Nephron progenitor cell (in vitro differentiated cells): ENCODE results near the gene PDZD7.

Experiments
- DNase-seq: peaks from one replicate; pipeline ENCODE4 v3.0.0; 2021
- H3K27ac Mint-ChIP-seq: 2 replicates; pipeline ENCODE4 v1.8.0; 2021; ENCODE audit warnings: mild to moderate bottlenecking, moderate library complexity, mixed read lengths
- H3K27me3 Mint-ChIP-seq: 2 replicates; pipeline ENCODE4 v1.8.0; 2021; ENCODE audit warnings: mild to moderate bottlenecking, low read depth, mixed read lengths; ENCODE audit not compliant: poor library complexity
- H3K36me3 Mint-ChIP-seq: 2 replicates; pipeline ENCODE4 v1.8.0; 2021; ENCODE audit warnings: low read depth, mixed read lengths
- H3K4me1 Mint-ChIP-seq: 2 replicates; pipeline ENCODE4 v1.8.0; 2021; ENCODE audit warnings: mixed read lengths
- H3K4me3 Mint-ChIP-seq: 2 replicates; pipeline ENCODE4 v1.8.0; 2021; ENCODE audit warnings: mild to moderate bottlenecking, moderate library complexity, mixed read lengths
- H3K9me3 Mint-ChIP-seq: 2 replicates; pipeline ENCODE4 v1.8.0; 2021; ENCODE audit warnings: mild to moderate bottlenecking, moderate library complexity, mixed read lengths
- TF ChIP-seq, protein P1 (sequence below): fragments of 200-600 bp; sonication (generic); IDR thresholded peaks from 2 replicates; pipeline ENCODE4 v1.5.0; 2021; ENCODE audit warnings: antibody characterized with exemption

The PDZD7 gene

DNA sequence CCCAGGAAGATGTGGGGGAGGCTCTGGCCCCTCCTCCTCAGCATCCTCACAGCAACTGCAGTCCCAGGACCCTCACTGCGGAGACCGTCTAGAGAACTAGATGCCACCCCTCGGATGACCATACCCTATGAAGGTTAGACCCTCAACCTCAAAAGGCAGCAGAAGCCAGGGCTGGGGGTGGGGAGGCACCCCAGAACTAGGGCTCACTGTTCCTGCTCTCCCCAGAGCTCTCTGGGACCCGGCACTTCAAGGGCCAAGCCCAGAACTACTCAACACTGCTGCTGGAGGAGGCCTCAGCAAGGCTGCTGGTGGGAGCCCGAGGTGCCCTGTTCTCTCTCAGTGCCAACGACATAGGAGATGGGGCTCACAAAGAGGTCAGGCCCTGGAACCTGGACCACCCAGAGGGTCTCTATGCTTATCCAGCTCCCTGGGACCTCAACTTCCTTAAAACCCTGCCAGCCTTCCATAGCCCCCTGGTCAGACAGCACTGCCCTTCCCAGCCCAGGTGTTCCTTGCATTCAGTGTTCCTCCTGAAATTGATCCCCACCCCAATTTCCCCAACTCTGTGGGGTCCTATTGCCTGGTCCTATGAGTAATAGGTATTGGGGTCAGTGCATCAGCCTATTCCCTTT lies 57.9 kb downstream of the PDZD7 start:
- Mint-ChIP-seq H3K27ac (no peak overlapping the region), H3K4me1 (peaks cover 48% of the 10 kb centered on the region), H3K27me3 (peaks cover 5% of the 10 kb centered on the region), H3K4me3 (peak overlapping the region; percentile 18), H3K9me3 (no peaks in the 10 kb centered on the region), H3K36me3 (no peaks in the 10 kb centered on the region)
- TF ChIP-seq, protein P1, sequence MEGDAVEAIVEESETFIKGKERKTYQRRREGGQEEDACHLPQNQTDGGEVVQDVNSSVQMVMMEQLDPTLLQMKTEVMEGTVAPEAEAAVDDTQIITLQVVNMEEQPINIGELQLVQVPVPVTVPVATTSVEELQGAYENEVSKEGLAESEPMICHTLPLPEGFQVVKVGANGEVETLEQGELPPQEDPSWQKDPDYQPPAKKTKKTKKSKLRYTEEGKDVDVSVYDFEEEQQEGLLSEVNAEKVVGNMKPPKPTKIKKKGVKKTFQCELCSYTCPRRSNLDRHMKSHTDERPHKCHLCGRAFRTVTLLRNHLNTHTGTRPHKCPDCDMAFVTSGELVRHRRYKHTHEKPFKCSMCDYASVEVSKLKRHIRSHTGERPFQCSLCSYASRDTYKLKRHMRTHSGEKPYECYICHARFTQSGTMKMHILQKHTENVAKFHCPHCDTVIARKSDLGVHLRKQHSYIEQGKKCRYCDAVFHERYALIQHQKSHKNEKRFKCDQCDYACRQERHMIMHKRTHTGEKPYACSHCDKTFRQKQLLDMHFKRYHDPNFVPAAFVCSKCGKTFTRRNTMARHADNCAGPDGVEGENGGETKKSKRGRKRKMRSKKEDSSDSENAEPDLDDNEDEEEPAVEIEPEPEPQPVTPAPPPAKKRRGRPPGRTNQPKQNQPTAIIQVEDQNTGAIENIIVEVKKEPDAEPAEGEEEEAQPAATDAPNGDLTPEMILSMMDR, result no peak
- no peak for DNase-seq

DNA sequence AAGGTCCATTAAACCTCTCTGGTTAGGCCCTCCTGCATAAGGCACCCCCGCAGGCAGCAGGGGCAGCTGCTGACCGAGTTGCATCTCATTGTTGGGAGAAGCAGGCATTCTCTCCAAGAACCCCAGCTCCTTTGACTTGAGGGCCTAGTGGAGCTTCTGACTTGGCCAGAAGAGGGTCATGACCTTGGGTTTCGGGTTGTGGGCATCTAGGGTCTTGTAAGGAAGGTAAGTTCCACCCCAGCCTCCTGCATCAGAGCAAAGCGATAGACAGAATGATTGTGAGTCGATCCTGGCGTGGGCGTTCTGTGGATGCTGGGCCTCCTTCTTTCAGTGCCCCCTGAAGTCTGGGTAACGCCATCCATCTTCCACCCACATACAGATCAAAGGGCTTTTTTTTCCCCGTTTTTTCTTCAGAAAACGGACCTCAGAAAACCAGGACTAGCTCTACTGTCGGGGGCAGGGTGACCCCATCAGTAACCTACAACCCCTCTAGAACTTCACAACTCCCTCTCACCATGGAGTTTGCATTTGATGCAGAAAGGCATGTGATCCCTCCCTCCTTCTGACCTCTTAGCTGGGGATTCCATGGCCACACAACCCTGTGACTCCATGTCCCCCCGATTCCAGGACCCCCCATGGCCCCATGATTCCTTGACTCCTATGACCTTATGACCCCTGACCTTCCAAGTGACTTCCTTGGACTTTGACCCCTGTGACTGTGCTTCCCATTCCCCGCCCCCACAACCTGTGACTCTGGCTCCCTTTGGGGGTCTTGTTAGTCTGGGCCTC lies 58.6 kb downstream of the PDZD7 start:
- no peaks in the 10 kb centered on the region for H3K9me3 Mint-ChIP-seq
- H3K27ac Mint-ChIP-seq, result no peak overlapping the region
- TF ChIP-seq, protein P1, result no peak
- H3K36me3 Mint-ChIP-seq, result no peaks in the 10 kb centered on the region
- peaks cover 5% of the 10 kb centered on the region for H3K27me3 Mint-ChIP-seq
- peak overlapping the region; percentile 18 for H3K4me3 Mint-ChIP-seq
- no peak for DNase-seq
- H3K4me1 Mint-ChIP-seq, result peaks cover 55% of the 10 kb centered on the region

DNA sequence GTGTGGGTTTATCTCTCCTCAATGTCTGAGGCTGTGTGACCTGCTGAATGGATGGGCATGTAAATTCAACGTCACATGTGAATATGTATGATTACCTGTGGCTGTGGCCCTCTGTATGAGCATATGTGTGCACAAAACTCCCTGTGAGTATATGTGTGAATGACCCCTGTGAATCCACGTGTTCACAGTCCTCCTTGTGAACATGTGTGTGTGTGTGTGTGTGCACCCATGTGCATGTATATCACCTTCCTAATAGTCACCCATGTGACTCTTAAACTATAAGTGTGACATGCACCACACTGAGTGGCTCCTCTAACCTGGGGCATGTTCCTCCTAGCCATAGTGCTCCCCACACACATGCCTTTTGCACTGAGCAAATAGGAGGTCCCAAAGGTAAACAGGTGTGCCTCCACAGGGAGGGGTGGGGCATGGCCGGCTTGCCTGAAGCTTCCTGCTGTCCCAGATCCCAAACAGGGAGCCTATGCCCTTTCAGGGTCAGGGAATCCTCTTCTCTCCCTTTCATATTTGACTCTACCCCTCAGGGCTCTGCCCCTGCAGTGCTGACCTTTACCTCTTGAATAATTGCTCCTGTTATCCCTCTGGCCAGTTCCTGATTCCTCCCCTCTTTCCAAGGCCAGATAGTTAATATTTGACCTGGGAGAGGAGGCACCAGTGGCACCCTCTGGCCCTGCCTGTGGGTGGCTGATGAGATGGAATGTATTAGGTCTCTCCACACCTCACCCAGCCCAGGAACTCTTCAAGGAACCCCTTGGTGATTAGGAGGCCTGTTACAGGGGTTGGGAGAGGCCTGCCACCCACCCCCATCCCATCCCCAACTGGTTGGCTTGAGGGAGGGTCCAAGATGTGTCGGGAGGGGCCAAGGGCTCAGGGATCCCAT lies 59.8 kb downstream of the PDZD7 start:
- H3K4me3 Mint-ChIP-seq, result peak overlapping the region; percentile 79
- H3K36me3 Mint-ChIP-seq, result no peaks in the 10 kb centered on the region
- peaks cover 66% of the 10 kb centered on the region for H3K4me1 Mint-ChIP-seq
- H3K27me3 Mint-ChIP-seq, result peaks cover 5% of the 10 kb centered on the region
- TF ChIP-seq, protein P1, result no peak
- DNase-seq, result no peak
- no peaks in the 10 kb centered on the region for H3K9me3 Mint-ChIP-seq
- H3K27ac Mint-ChIP-seq, result no peak overlapping the region

DNA sequence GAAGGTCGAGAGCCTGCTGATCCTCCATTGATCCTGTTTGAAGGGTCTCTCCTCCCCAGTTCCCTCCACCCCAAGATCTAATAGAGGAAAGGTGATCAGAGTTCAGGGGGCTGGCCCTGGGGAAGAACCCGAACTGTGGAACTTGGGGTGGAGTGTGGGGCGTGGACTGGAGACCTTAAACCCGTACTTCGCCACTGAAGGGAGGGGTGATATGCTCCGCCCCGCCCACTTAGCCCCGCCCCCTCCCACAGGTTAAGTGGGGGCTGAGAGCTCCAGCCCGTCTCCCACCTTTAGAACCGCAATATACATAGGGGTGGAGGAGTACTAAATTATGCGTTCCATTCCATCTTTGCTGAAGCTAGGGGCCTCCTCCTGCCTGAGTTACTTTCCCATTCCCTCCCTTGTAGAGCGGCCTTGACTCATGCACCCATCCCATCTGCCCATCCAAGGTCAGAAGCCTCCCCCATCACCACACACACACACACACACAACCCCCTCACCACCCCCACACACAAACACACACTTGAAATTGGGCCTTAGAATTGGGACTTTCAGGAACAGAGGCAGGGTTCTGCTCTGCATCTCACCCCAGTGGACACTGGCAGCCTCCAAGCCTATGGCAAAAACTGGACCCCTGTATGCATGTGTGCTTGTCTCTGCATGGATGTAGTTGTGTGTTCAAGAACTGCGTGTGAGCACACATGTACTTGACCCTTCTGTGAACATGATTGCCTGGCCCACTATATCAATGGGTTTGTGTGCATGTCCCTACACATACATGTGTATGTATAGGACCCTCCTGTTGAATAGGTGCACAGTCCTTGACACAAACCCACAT lies 60.6 kb downstream of the PDZD7 start:
- peaks cover 66% of the 10 kb centered on the region for H3K4me1 Mint-ChIP-seq
- peaks cover 5% of the 10 kb centered on the region for H3K27me3 Mint-ChIP-seq
- H3K36me3 Mint-ChIP-seq, result peaks cover 6% of the 10 kb centered on the region
- no peaks in the 10 kb centered on the region for H3K9me3 Mint-ChIP-seq
- DNase-seq, result peak; percentile 46
- TF ChIP-seq, protein P1, result no peak
- H3K4me3 Mint-ChIP-seq, result peak overlapping the region; percentile 79
- H3K27ac Mint-ChIP-seq, result no peak overlapping the region
